ENCODE measurements around the gene FGD2.

FGD2 gene

GRCh38 chr6:37005061-37005810 is at the start of gene FGD2:
Gene FGD2, plus strand, starts transcription at chr6:37005655. Its CDS starts 163 bp downstream, at chr6:37005818.
- in situ Hi-C loops (cut with HindIII; ENCODE audit: low sequenced_read_pairs): no loop called here

- in situ Hi-C loops (cut with HindIII; ENCODE audit: low sequenced_read_pairs): no loop called here
Measured at GRCh38 chr6:36955671-36956445, 49.6 kb upstream of the FGD2 start.

GRCh38 chr6:36956446-36956820 is 49.0 kb upstream of the FGD2 start:
- in situ Hi-C loops (cut with HindIII; ENCODE audit: low sequenced_read_pairs): no loop called here

GRCh38 chr6:36957773-36958271 is 47.6 kb upstream of the FGD2 start:
- in situ Hi-C loops (cut with HindIII; ENCODE audit: low sequenced_read_pairs): no loop called here

- in situ Hi-C loops (cut with HindIII; ENCODE audit: low sequenced_read_pairs): no loop called here
Measured at GRCh38 chr6:36958775-36959554, 46.5 kb upstream of the FGD2 start.

- in situ Hi-C loops (cut with HindIII; ENCODE audit: low sequenced_read_pairs): no loop called here
Measured at GRCh38 chr6:36959555-36960250, 45.8 kb upstream of the FGD2 start.

GRCh38 chr6:36961441-36962435 is 43.7 kb upstream of the FGD2 start:
- in situ Hi-C loops (cut with HindIII; ENCODE audit: low sequenced_read_pairs): no loop called here

- in situ Hi-C loops (cut with HindIII; ENCODE audit: low sequenced_read_pairs): no loop called here
Measured at GRCh38 chr6:36962874-36963273, 42.6 kb upstream of the FGD2 start.

- in situ Hi-C loops (cut with HindIII; ENCODE audit: low sequenced_read_pairs): no loop called here
Measured at GRCh38 chr6:36963451-36964290, 41.8 kb upstream of the FGD2 start.

- in situ Hi-C loops (cut with HindIII; ENCODE audit: low sequenced_read_pairs): no loop called here
Measured at GRCh38 chr6:36964349-36964748, 41.1 kb upstream of the FGD2 start.

- in situ Hi-C loops (cut with HindIII; ENCODE audit: low sequenced_read_pairs): no loop called here
Measured at GRCh38 chr6:36964908-36965307, 40.5 kb upstream of the FGD2 start.

- in situ Hi-C loops (cut with HindIII; ENCODE audit: low sequenced_read_pairs): no loop called here
Measured at GRCh38 chr6:36967301-36967700, 38.2 kb upstream of the FGD2 start.

- in situ Hi-C loops (cut with HindIII; ENCODE audit: low sequenced_read_pairs): no loop called here
Measured at GRCh38 chr6:36967757-36968156, 37.7 kb upstream of the FGD2 start.

GRCh38 chr6:36968266-36968977 is 37.0 kb upstream of the FGD2 start:
- in situ Hi-C loops (cut with HindIII; ENCODE audit: low sequenced_read_pairs): no loop called here

- in situ Hi-C loops (cut with HindIII; ENCODE audit: low sequenced_read_pairs): no loop called here
Measured at GRCh38 chr6:36969240-36969691, 36.2 kb upstream of the FGD2 start.

- in situ Hi-C loops (cut with HindIII; ENCODE audit: low sequenced_read_pairs): no loop called here
Measured at GRCh38 chr6:36969988-36970891, 35.2 kb upstream of the FGD2 start.

All from endothelial cell of hepatic sinusoid (primary cell).